Activated T-helper 1 cell treated with Interleukin-2 at 50 U/mL for 16 hours (primary cell): ENCODE measurements around the gene PPP1R3E.
"Not testable (repeated sequence)": the region's sequence is repeated elsewhere in the genome, so short reads cannot be mapped to it uniquely, and the experiment has no call there.

Source experiments
- DNase-seq: peaks from one replicate; pipeline ENCODE4 v3.0.0-alpha.2; 2020; ENCODE audit warnings: low read depth

Gene PPP1R3E

GRCh38 chr14:23302290-23303225 lies at the start of gene PPP1R3E:
Gene PPP1R3E, minus strand, starts transcription at chr14:23302859. Its CDS starts 283 bp downstream, at chr14:23302576.
- DNase-seq: peak; percentile 82

- DNase-seq: no peak
Measured at GRCh38 chr14:23351681-23352505, 49.2 kb upstream of the PPP1R3E start.

DNA sequence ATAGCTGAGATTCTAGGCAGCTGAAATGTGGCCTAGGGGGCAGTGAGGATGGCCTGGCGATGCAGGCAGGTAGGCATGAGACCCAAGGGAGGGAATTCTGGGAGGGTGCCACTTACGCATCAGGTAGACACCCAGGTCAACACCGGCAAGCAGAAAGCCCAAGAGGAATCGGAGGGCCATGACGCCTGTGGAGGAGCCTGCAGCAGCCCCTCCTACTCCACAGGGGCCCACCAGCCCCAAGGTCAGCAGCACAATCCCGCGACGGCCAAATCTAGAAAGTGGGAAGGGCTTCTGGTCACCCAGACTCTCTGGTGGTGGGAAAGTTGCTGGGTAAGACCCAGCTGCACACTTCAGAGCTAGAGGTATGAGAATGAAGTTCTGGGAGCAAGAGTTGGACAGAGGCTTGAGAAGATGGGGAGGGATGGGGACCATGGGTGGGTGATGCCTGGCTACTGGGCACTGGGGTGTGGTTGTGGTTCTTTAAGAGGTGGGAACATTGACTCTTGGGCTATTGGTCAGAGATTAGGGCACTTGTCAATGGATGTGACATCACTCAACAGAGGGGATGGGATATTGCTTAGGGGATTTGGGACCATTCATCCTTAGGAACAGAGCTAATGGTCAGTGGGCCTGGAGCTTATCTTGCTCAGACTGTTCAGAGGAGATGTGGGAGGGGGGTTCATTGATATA lies 46.6 kb upstream of the PPP1R3E start:
- DNase-seq: no peak

GRCh38 chr14:23348297-23348655 lies 45.6 kb upstream of the PPP1R3E start:
- no peak for DNase-seq

- DNase-seq: no peak
Measured at GRCh38 chr14:23347406-23348296, 45.0 kb upstream of the PPP1R3E start.

GRCh38 chr14:23346693-23347405 lies 44.2 kb upstream of the PPP1R3E start:
- DNase-seq: no peak

- no peak for DNase-seq
Measured at GRCh38 chr14:23345987-23346692, 43.5 kb upstream of the PPP1R3E start.

GRCh38 chr14:23344481-23344880 lies 41.8 kb upstream of the PPP1R3E start:
- DNase-seq: no peak

- no peak for DNase-seq
Measured at GRCh38 chr14:23339506-23340268, 37.0 kb upstream of the PPP1R3E start.

DNA sequence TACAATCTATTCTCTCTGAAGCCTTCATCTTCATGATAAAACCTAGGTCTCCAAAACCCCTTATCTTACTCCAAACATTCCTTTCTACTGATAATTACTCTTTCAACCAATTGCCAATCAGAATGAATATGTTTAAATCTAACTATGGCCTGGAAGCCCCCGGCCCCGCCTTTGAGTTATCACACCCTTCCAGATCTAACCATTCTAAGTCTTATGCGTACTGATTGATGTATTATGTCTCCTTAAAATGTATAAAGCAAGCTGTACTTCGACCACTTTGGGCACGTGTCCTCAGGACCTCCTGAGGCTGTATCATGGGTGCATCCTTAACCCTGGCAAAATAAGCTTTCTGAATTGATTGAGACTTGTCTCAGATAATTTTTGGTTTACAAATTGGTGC lies 33.0 kb upstream of the PPP1R3E start:
- no peak for DNase-seq

DNA sequence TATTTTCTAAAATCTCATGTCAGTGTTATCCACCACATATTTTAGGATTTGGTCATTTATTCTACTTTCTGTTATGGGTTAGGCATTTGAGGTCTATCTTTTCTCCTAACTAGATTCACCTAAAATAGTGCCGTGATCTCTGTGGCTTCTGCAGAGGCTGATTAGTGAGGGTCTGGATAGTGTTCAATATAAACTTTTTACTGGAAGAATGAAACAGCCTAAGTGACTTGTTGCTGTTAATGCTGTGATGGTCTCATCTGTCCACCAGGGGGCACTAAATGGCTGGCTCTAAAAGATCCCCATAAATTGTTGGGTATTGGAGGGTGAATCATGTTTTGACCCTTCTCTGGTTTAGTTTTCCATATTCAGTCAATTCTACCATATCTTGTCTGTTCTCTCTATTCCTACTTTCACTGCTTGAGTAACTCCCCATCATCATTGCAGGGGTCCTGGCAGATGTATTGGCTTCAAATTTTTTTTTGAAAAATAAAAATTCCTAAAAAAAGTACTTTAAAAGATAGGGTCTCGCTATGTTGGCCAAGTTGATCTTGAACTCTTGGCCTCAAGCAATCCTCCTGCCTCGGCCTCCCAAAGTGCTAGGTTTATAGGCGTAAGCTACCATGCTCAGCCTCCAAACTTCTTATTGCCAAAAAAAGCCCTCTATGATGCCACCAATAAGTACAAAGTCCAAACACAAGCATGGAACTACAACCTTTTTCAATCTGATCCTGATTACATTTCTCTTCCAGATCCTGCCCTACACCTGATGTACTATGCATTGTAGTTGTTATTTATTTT lies 25.5 kb upstream of the PPP1R3E start:
- DNase-seq: peak; percentile 36

GRCh38 chr14:23326491-23327332 lies 24.1 kb upstream of the PPP1R3E start:
- DNase-seq: no peak

DNA sequence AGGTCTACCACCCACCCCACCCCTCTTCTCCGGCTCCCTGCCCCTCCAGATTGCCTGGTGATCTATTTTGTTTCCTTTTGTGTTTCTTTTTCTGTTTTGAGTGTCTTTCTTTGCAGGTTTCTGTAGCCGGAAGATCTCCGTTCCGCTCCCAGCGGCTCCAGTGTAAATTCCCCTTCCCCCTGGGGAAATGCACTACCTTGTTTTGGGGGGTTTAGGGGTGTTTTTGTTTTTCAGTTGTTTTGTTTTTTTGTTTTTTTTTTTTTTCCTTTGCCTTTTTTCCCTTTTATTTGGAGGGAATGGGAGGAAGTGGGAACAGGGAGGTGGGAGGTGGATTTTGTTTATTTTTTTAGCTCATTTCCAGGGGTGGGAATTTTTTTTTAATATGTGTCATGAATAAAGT lies 23.1 kb upstream of the PPP1R3E start:
- DNase-seq: not testable (repeated sequence)

- DNase-seq: no peak
Measured at GRCh38 chr14:23324993-23325392, 22.3 kb upstream of the PPP1R3E start.

GRCh38 chr14:23324455-23324846 lies 21.8 kb upstream of the PPP1R3E start:
- DNase-seq: no peak

GRCh38 chr14:23323838-23324454 lies 21.3 kb upstream of the PPP1R3E start:
- no peak for DNase-seq
